22Rv1 (cell line): Measurements from ENCODE around the gene ZNF362.

Experiments
- ZFX ChIP-seq: fragments of 450-650 bp; IDR thresholded peaks from 2 replicates; pipeline ENCODE4 v1.6.1; 2017; ENCODE audit warnings: antibody characterized with exemption, borderline replicate concordance
- TF ChIP-seq, protein P1 (sequence below): fragments of 450-650 bp; IDR thresholded peaks from 2 replicates; pipeline ENCODE4 v1.5.1; 2017; ENCODE audit warnings: mild to moderate bottlenecking

DNA sequence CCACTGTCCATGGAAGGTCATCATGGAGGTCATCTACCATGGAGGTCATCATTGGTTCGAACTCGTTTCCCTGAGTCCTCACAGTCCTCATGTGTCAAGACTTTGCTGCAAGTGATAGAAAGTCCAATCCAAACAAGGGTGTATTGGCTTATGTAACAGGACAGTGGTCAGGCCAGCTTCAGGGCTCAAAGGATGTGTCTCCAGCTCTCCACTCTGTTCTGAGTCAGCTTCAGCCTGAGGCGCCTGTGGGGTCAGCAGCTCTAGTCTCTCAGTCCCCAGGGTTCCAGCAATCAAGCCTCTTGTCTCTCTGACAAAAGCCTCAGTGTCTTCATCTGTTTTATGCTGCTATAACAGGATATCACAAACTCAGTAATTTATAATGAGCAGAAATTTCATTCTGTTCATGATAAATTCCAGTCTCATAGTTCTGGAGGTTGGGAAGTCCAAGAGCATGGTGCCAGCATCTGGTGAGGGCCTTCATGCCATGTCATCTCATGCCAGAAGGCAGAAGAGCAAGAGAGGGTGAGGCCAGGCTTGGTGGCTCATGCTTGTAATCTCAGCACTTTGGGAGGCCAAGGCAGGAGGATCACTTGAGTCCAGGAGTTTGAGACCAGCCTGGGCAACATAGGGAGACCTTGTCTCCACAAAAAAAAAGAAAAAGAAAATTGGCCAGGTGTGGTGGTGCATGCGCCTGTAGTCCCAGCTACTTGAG is 45.1 kb downstream of the ZNF362 start:
- TF ChIP-seq, protein P1, sequence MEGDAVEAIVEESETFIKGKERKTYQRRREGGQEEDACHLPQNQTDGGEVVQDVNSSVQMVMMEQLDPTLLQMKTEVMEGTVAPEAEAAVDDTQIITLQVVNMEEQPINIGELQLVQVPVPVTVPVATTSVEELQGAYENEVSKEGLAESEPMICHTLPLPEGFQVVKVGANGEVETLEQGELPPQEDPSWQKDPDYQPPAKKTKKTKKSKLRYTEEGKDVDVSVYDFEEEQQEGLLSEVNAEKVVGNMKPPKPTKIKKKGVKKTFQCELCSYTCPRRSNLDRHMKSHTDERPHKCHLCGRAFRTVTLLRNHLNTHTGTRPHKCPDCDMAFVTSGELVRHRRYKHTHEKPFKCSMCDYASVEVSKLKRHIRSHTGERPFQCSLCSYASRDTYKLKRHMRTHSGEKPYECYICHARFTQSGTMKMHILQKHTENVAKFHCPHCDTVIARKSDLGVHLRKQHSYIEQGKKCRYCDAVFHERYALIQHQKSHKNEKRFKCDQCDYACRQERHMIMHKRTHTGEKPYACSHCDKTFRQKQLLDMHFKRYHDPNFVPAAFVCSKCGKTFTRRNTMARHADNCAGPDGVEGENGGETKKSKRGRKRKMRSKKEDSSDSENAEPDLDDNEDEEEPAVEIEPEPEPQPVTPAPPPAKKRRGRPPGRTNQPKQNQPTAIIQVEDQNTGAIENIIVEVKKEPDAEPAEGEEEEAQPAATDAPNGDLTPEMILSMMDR: no peak
- TF ChIP-seq ZFX: no peak
